H9 (cell line): Measurements from ENCODE around the gene EHBP1L1. TPM values are rescaled to one million over a fixed set of nuclear protein-coding genes. Genes with fewer than 3 reads are reported as not detected.

Experiments used
- DNase-seq: peaks from one replicate; pipeline ENCODE4 v3.0.0-alpha.2; 2017
- H2AFZ ChIP-seq: one replicate; pipeline ENCODE4 v1.6.1; 2013; ENCODE audit warnings: mild to moderate bottlenecking, low read length, control low read depth, moderate library complexity
- H2AK5ac ChIP-seq: 2 replicates; pipeline ENCODE4 v1.6.1; 2013; ENCODE audit warnings: low read length, control low read depth, mixed read lengths; ENCODE audit not compliant: insufficient read length
- H2BK120ac ChIP-seq: one replicate; pipeline ENCODE4 v1.6.1; 2013; ENCODE audit warnings: low read depth, mild to moderate bottlenecking, low read length, control low read depth, inconsistent platforms; ENCODE audit not compliant: poor library complexity, severe bottlenecking
- H2BK12ac ChIP-seq: 2 replicates; pipeline ENCODE4 v1.6.1; 2013; ENCODE audit warnings: low read length, control low read depth, mixed read lengths, low read depth; ENCODE audit not compliant: insufficient read length
- H2BK15ac ChIP-seq: 2 replicates; pipeline ENCODE4 v1.6.1; 2013; ENCODE audit warnings: low read depth, low read length, control low read depth
- H2BK20ac ChIP-seq: one replicate; pipeline ENCODE4 v1.6.1; 2013; ENCODE audit warnings: low read depth, mild to moderate bottlenecking, low read length, control low read depth, inconsistent platforms; ENCODE audit not compliant: poor library complexity, severe bottlenecking
- H2BK5ac ChIP-seq: 2 replicates; pipeline ENCODE4 v1.6.1; 2013; ENCODE audit warnings: low read length, control low read depth, mixed read lengths; ENCODE audit not compliant: insufficient read length
- H3K14ac ChIP-seq: 2 replicates; pipeline ENCODE4 v1.6.1; 2013; ENCODE audit warnings: low read length, control low read depth; ENCODE audit not compliant: insufficient read depth
- H3K18ac ChIP-seq: 2 replicates; pipeline ENCODE4 v1.6.1; 2013; ENCODE audit warnings: low read depth, mild to moderate bottlenecking, mixed read lengths, low read length, control low read depth; ENCODE audit not compliant: insufficient read length
- H3K23ac ChIP-seq: 2 replicates; pipeline ENCODE4 v1.6.1; 2013; ENCODE audit warnings: low read length, control low read depth, mixed read lengths, low read depth; ENCODE audit not compliant: insufficient read length
- H3K23me2 ChIP-seq: 2 replicates; pipeline ENCODE4 v1.6.1; 2013; ENCODE audit warnings: low read depth, mild to moderate bottlenecking, mixed read lengths, low read length, control low read depth; ENCODE audit not compliant: insufficient read length, poor library complexity, severe bottlenecking
- H3K27ac ChIP-seq: 2 replicates; pipeline ENCODE4 v1.5.1; 2013; ENCODE audit warnings: low read length, control low read depth, mixed read lengths, low read depth; ENCODE audit not compliant: insufficient read length
- H3K27me3 ChIP-seq: 2 replicates; pipeline ENCODE4 v1.6.1; 2013; ENCODE audit warnings: low read length, control low read depth, inconsistent platforms; ENCODE audit not compliant: insufficient read depth
- H3K4ac ChIP-seq: 2 replicates; pipeline ENCODE4 v1.6.1; 2013; ENCODE audit warnings: low read depth, mild to moderate bottlenecking, control low read depth, inconsistent platforms, low read length, moderate library complexity
- H3K4me1 ChIP-seq: 2 replicates; pipeline ENCODE4 v1.6.1; 2013; ENCODE audit warnings: low read length, control low read depth, inconsistent platforms; ENCODE audit not compliant: insufficient read depth
- H3K4me2 ChIP-seq: 2 replicates; pipeline ENCODE4 v1.6.1; 2013; ENCODE audit warnings: low read length, control low read depth, mixed read lengths; ENCODE audit not compliant: insufficient read length, insufficient read depth
- H3K56ac ChIP-seq: 2 replicates; pipeline ENCODE4 v1.6.1; 2013; ENCODE audit warnings: low read depth, mild to moderate bottlenecking, mixed read lengths, low read length, control low read depth; ENCODE audit not compliant: insufficient read length
- H3K79me1 ChIP-seq: 2 replicates; pipeline ENCODE4 v1.6.1; 2013; ENCODE audit warnings: low read depth, mild to moderate bottlenecking, moderate library complexity, low read length, control low read depth, inconsistent platforms; ENCODE audit not compliant: insufficient read depth, poor library complexity, severe bottlenecking
- H3K79me2 ChIP-seq: 2 replicates; pipeline ENCODE4 v1.6.1; 2013; ENCODE audit warnings: low read length, control low read depth, inconsistent platforms; ENCODE audit not compliant: insufficient read depth
- H3K9ac ChIP-seq: 2 replicates; pipeline ENCODE4 v1.6.1; 2013; ENCODE audit warnings: low read length, control low read depth, mixed read lengths; ENCODE audit not compliant: insufficient read length; ENCODE audit errors: extremely low read depth
- H3K9me3 ChIP-seq: one replicate; pipeline ENCODE4 v1.6.1; 2013; ENCODE audit warnings: low read depth, low read length, inconsistent platforms; ENCODE audit not compliant: control insufficient read depth
- H3T11ph ChIP-seq: one replicate; pipeline ENCODE4 v1.6.1; 2013; ENCODE audit warnings: mild to moderate bottlenecking, low read length, control low read depth, inconsistent platforms
- H4K20me1 ChIP-seq: one replicate; pipeline ENCODE4 v1.6.1; 2013; ENCODE audit not compliant: control insufficient read depth, insufficient read length, insufficient read depth
- H4K5ac ChIP-seq: 2 replicates; pipeline ENCODE4 v1.6.1; 2013; ENCODE audit warnings: low read depth, mild to moderate bottlenecking, mixed read lengths, low read length, control low read depth; ENCODE audit not compliant: insufficient read length
- H4K8ac ChIP-seq: replicated peaks from 2 replicates; pipeline ENCODE4 v1.6.1; 2013; ENCODE audit warnings: low read length, control low read depth, mixed read lengths, low read depth; ENCODE audit not compliant: insufficient read length
- H4K91ac ChIP-seq: 2 replicates; pipeline ENCODE4 v1.6.1; 2013; ENCODE audit warnings: low read depth, mild to moderate bottlenecking, moderate library complexity, mixed read lengths, low read length, control low read depth; ENCODE audit not compliant: insufficient read length
- H3K27ac Mint-ChIP-seq, 3 experiments: 2 replicates in 2 of 3; 3 replicates in 1 of 3; pipeline ENCODE4 v1.8.0; 2020 to 2021; ENCODE audit warnings: mixed read lengths in 3 of 3, mild to moderate bottlenecking in 1 of 3, moderate library complexity in 1 of 3
- H3K27me3 Mint-ChIP-seq: 2 replicates; pipeline ENCODE4 v1.8.0; 2021; ENCODE audit warnings: low read depth, mild to moderate bottlenecking, moderate library complexity, mixed read lengths
- H3K36me3 Mint-ChIP-seq, 3 experiments: 2 replicates in 2 of 3; 3 replicates in 1 of 3; pipeline ENCODE4 v1.8.0; 2020 to 2021; ENCODE audit warnings: low read depth in 3 of 3, mixed read lengths in 3 of 3; ENCODE audit not compliant: insufficient read depth in 1 of 3
- H3K4me1 Mint-ChIP-seq, 2 experiments: 2 replicates each; pipeline ENCODE4 v1.8.0; 2020; ENCODE audit warnings: mixed read lengths in 2 of 2
- H3K4me3 Mint-ChIP-seq, 2 experiments: 2 replicates in 1 of 2; 3 replicates in 1 of 2; pipeline ENCODE4 v1.8.0; 2020 to 2021; ENCODE audit warnings: mild to moderate bottlenecking in 2 of 2, mixed read lengths in 2 of 2, moderate library complexity in 1 of 2
- H3K9me3 Mint-ChIP-seq, 2 experiments: 2 replicates in 1 of 2; 3 replicates in 1 of 2; pipeline ENCODE4 v1.8.0; 2020; ENCODE audit warnings: mild to moderate bottlenecking in 2 of 2, mixed read lengths in 2 of 2, moderate library complexity in 1 of 2
- WGBS: extraction: QIAGEN DNeasy Blood & Tissue Kit; methylation state at CpG from one replicate; pipeline ENCODE4 v1.1.7; 2013; ENCODE audit warnings: missing lambda C conversion rate, low lambda C conversion rate, mixed read lengths; ENCODE audit not compliant: insufficient read length; ENCODE audit errors: extremely low coverage; 5-methylcytosine and 5-hydroxymethylcytosine counted together
- total RNA-seq: library from RNA; stranded (reverse); gene quantifications from 2 replicates; pipeline ENCODE4 v1.2.1, GENCODE V29; 2021
- TF ChIP-seq, protein P1 (sequence below): fragments of 200-600 bp; sonication (generic); conservative IDR thresholded peaks from 3 replicates; pipeline ENCODE4 v1.8.0; 2021; ENCODE audit warnings: antibody characterized with exemption, mild to moderate bottlenecking

The EHBP1L1 gene
- total RNA-seq, 1 experiment from 2014 or later: 13.8 TPM

DNA sequence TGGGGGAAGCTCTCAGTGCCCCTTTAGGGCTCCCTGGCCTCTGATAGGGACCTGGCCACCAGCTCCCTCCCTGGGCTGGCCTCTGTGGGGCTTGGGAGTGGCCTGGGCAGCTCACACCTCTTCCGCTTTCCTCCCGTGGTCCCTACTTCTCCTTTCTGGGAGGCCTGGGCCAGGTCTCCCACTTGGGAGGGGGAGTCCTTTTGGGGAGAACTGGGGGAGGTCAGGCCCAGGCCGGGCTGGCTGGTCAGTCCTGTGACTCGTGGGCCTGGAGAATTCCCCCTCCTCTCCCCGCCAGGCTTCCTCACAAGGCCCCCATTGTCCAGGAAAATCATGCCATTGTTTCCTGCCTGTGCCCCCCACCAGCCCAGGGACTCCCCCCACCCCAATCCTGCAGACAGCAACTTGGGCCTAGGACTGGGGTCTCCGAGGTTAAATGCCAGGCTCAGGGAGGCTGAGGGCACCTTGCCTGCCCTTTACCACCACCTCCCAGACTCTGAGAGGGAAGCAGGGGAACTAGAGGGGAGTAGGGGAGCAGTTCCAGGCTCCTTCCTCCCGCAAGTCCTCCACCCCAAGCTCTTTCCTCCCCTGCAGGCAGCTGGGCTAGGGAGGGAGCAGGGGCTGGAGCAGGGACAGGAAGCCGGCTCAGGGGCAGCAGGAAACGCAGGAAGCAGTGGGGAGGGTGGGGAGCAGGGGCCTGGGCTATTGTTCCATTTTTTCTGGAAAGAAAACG, 35.3 kb downstream of the EHBP1L1 start:
- no peak overlapping the region for H2BK12ac ChIP-seq
- no peak overlapping the region for H3K27ac Mint-ChIP-seq

More for the DNA sequence above, 35.3 kb downstream of the EHBP1L1 start:
- Histone ChIP-seq H3K23ac (no peak overlapping the region), H2BK120ac (no peak overlapping the region), H3K14ac (no peak overlapping the region), H3K27me3 (no peaks in the 10 kb centered on the region), H2BK15ac (no peak overlapping the region), H3K56ac (no peak overlapping the region), H3T11ph (no peak overlapping the region), H3K4ac (no peak overlapping the region), H3K9ac (no peak overlapping the region), H2AK5ac (no peak overlapping the region), H3K23me2 (peaks cover 21% of the 10 kb centered on the region), H4K91ac (no peak overlapping the region), H4K20me1 (no peaks in the 10 kb centered on the region), H3K18ac (no peak overlapping the region), H3K27ac (no peak overlapping the region), H2BK20ac (no peak overlapping the region), H4K8ac (no peak overlapping the region), H4K5ac (no peak overlapping the region), H2AFZ (no peak overlapping the region), H3K4me2 (no peak overlapping the region), H3K9me3 (no peaks in the 10 kb centered on the region), H3K79me2 (peaks cover under 1% of the 10 kb centered on the region; the same call in 1 of the 2 replicates), H3K79me1 (peaks cover 3% of the 10 kb centered on the region), H2BK5ac (no peak overlapping the region), H3K4me1 (no peaks in the 10 kb centered on the region; the same call in 1 of the 2 replicates)
- Mint-ChIP-seq H3K9me3 (no peaks in the 10 kb centered on the region), H3K27me3 (peaks cover 3% of the 10 kb centered on the region), H3K36me3 (peaks cover 10 to 31% (median 31%) of the 10 kb centered on the region in 3 experiments; a peak in 6 of 7 replicates), H3K4me3 (peak overlapping the region in 1 of 2 experiments; percentile 38; a peak in 2 of 5 replicates), H3K4me1 (peaks cover 16 to 32% of the 10 kb centered on the region in 2 experiments)
- no CpG with 5 or more reads among the region's 10 CpGs for WGBS
- TF ChIP-seq, protein P1, sequence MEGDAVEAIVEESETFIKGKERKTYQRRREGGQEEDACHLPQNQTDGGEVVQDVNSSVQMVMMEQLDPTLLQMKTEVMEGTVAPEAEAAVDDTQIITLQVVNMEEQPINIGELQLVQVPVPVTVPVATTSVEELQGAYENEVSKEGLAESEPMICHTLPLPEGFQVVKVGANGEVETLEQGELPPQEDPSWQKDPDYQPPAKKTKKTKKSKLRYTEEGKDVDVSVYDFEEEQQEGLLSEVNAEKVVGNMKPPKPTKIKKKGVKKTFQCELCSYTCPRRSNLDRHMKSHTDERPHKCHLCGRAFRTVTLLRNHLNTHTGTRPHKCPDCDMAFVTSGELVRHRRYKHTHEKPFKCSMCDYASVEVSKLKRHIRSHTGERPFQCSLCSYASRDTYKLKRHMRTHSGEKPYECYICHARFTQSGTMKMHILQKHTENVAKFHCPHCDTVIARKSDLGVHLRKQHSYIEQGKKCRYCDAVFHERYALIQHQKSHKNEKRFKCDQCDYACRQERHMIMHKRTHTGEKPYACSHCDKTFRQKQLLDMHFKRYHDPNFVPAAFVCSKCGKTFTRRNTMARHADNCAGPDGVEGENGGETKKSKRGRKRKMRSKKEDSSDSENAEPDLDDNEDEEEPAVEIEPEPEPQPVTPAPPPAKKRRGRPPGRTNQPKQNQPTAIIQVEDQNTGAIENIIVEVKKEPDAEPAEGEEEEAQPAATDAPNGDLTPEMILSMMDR: no peak
- no peak for DNase-seq
